GM20431 (cell line): ENCODE results near the gene SLC19A1.

Source experiments
- in situ Hi-C: fragments of 300-500 bp; cut with MseI, MboI; formaldehyde crosslinking; loops from one replicate; pipeline ENCODE4 v1.15.0; 2020; ENCODE audit warnings: low sequenced_read_pairs; ENCODE audit not compliant: unreplicated experiment

SLC19A1 gene

GRCh38 chr21:45542242-45542666 lies at the start of gene SLC19A1:
Gene SLC19A1 (minus strand): TSS chr21:45542440. CDS start chr21:45537959, 4,481 bp downstream.
- in situ Hi-C loops, result no loop called here

- in situ Hi-C loops, result no loop called here
These were observed 49.5 kb upstream of the SLC19A1 start for GRCh38 chr21:45591619-45592207.

- in situ Hi-C loops, result no loop called here
These were observed 48.7 kb upstream of the SLC19A1 start for GRCh38 chr21:45590726-45591618.

GRCh38 chr21:45590246-45590725 lies 48.0 kb upstream of the SLC19A1 start:
- in situ Hi-C loops, result no loop called here

- in situ Hi-C loops, result no loop called here
These were observed 47.5 kb upstream of the SLC19A1 start for GRCh38 chr21:45589686-45590245.

GRCh38 chr21:45588871-45589491 lies 46.7 kb upstream of the SLC19A1 start:
- in situ Hi-C loops, result no loop called here

- in situ Hi-C loops, result no loop called here
These were observed 46.0 kb upstream of the SLC19A1 start for GRCh38 chr21:45588086-45588825.

GRCh38 chr21:45586289-45586858 lies 44.1 kb upstream of the SLC19A1 start:
- in situ Hi-C loops, result no loop called here

- in situ Hi-C loops, result no loop called here
These were observed 42.5 kb upstream of the SLC19A1 start for GRCh38 chr21:45584786-45585185.

GRCh38 chr21:45583831-45584509 lies 41.7 kb upstream of the SLC19A1 start:
- in situ Hi-C loops, result no loop called here

- in situ Hi-C loops, result no loop called here
These were observed 39.9 kb upstream of the SLC19A1 start for GRCh38 chr21:45582128-45582527.

GRCh38 chr21:45581322-45581712 lies 39.1 kb upstream of the SLC19A1 start:
- in situ Hi-C loops, result no loop called here

- in situ Hi-C loops, result no loop called here
These were observed 38.5 kb upstream of the SLC19A1 start for GRCh38 chr21:45580576-45581321.

- in situ Hi-C loops, result no loop called here
These were observed 37.9 kb upstream of the SLC19A1 start for GRCh38 chr21:45580181-45580575.

- in situ Hi-C loops, result no loop called here
These were observed 37.3 kb upstream of the SLC19A1 start for GRCh38 chr21:45579383-45580180.

GRCh38 chr21:45578811-45579381 lies 36.7 kb upstream of the SLC19A1 start:
- in situ Hi-C loops, result no loop called here

GRCh38 chr21:45578176-45578801 lies 36.0 kb upstream of the SLC19A1 start:
- in situ Hi-C loops, result no loop called here
